ENCODE data around the gene TARBP2. TPM values are rescaled to one million over a fixed set of nuclear protein-coding genes. Genes with fewer than 3 reads are reported as not detected.

TARBP2 gene
- total RNA-seq, 1 experiment from 2014 or later: 74.0 TPM

DNA sequence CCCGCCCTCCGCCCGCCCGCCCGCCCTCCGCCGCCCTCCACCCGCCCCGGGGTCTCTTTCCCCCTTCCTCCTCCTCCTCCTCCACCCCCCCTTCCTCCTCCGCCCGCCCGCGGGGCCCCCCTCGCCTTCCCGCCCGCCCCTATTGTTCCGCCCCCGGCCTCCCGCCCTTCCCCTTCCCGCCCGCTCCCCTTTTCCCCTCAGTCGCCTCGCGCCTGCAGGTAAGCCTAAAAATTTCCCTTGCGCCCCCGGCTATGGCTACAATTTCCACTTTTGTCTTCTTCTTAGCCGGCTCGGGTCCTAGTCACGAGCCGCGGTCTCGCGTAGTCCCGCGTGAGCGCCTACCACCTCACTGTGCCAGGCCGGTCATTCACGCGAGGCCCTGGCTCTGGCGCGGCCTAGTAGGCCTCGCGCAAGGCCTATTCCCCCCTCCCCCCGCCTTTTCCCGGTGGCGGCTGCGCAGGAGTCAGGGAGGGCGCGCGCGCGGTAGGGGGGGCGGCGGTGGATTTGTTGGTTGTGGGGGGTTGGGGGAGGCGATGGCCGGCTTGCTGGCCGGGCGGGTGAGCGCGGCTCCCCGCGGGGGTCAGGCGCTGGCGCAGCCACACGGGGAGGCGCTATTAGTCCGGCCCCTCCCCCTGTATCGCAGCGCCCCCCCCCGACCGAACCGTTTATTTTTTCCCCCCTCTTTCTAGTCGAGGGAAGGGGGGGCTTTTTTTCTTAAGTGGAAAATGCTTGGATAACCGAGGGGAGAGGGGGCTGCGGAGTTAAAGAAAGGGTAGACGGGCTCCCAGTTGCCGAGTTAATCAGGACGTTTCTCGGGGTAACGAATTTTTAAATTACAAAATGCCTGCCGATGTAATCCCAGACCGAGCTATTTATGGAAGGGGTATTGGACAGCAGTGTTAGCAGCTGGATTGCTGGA is 48.7 kb upstream of the TARBP2 start (continued):
- TF ChIP-seq, protein P1, sequence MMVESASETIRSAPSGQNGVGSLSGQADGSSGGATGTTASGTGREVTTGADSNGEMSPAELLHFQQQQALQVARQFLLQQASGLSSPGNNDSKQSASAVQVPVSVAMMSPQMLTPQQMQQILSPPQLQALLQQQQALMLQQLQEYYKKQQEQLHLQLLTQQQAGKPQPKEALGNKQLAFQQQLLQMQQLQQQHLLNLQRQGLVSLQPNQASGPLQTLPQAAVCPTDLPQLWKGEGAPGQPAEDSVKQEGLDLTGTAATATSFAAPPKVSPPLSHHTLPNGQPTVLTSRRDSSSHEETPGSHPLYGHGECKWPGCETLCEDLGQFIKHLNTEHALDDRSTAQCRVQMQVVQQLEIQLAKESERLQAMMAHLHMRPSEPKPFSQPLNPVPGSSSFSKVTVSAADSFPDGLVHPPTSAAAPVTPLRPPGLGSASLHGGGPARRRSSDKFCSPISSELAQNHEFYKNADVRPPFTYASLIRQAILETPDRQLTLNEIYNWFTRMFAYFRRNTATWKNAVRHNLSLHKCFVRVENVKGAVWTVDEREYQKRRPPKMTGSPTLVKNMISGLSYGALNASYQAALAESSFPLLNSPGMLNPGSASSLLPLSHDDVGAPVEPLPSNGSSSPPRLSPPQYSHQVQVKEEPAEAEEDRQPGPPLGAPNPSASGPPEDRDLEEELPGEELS (CRISPR knock-in tag; IDR thresholded peaks at IDR 0.05): peak; percentile 89
- TF ChIP-seq TEAD4 (CRISPR knock-in tag; IDR thresholded peaks at IDR 0.05): 0 out of 2 replicates have a peak, but pooled peaks have one; percentile 44
- TF ChIP-seq, protein P2, sequence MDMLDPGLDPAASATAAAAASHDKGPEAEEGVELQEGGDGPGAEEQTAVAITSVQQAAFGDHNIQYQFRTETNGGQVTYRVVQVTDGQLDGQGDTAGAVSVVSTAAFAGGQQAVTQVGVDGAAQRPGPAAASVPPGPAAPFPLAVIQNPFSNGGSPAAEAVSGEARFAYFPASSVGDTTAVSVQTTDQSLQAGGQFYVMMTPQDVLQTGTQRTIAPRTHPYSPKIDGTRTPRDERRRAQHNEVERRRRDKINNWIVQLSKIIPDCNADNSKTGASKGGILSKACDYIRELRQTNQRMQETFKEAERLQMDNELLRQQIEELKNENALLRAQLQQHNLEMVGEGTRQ (CRISPR knock-in tag; IDR thresholded peaks at IDR 0.05): no peak
- 0 out of 2 replicates have a peak, but pooled peaks have one; percentile 66 for TF ChIP-seq KAT7 (CRISPR knock-in tag; IDR thresholded peaks at IDR 0.05; ENCODE audit: borderline replicate concordance)
- TF ChIP-seq, protein P3, sequence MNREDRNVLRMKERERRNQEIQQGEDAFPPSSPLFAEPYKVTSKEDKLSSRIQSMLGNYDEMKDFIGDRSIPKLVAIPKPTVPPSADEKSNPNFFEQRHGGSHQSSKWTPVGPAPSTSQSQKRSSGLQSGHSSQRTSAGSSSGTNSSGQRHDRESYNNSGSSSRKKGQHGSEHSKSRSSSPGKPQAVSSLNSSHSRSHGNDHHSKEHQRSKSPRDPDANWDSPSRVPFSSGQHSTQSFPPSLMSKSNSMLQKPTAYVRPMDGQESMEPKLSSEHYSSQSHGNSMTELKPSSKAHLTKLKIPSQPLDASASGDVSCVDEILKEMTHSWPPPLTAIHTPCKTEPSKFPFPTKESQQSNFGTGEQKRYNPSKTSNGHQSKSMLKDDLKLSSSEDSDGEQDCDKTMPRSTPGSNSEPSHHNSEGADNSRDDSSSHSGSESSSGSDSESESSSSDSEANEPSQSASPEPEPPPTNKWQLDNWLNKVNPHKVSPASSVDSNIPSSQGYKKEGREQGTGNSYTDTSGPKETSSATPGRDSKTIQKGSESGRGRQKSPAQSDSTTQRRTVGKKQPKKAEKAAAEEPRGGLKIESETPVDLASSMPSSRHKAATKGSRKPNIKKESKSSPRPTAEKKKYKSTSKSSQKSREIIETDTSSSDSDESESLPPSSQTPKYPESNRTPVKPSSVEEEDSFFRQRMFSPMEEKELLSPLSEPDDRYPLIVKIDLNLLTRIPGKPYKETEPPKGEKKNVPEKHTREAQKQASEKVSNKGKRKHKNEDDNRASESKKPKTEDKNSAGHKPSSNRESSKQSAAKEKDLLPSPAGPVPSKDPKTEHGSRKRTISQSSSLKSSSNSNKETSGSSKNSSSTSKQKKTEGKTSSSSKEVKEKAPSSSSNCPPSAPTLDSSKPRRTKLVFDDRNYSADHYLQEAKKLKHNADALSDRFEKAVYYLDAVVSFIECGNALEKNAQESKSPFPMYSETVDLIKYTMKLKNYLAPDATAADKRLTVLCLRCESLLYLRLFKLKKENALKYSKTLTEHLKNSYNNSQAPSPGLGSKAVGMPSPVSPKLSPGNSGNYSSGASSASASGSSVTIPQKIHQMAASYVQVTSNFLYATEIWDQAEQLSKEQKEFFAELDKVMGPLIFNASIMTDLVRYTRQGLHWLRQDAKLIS (CRISPR knock-in tag; IDR thresholded peaks at IDR 0.05; ENCODE audit: borderline replicate concordance): no peak
- 0 out of 2 replicates have a peak, but pooled peaks have one; percentile 23 for TF ChIP-seq SMAD4 (CRISPR knock-in tag; IDR thresholded peaks at IDR 0.05)
- TF ChIP-seq, protein P4, sequence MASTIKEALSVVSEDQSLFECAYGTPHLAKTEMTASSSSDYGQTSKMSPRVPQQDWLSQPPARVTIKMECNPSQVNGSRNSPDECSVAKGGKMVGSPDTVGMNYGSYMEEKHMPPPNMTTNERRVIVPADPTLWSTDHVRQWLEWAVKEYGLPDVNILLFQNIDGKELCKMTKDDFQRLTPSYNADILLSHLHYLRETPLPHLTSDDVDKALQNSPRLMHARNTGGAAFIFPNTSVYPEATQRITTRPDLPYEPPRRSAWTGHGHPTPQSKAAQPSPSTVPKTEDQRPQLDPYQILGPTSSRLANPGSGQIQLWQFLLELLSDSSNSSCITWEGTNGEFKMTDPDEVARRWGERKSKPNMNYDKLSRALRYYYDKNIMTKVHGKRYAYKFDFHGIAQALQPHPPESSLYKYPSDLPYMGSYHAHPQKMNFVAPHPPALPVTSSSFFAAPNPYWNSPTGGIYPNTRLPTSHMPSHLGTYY (CRISPR knock-in tag; IDR thresholded peaks at IDR 0.05): 0 out of 2 replicates have a peak, but pooled peaks have one; percentile 25
- peak; percentile 68 for TF ChIP-seq GABPB1 (CRISPR knock-in tag; IDR thresholded peaks at IDR 0.05)
- TF ChIP-seq FOXP1 (CRISPR knock-in tag; IDR thresholded peaks at IDR 0.05; ENCODE audit: borderline replicate concordance): peak; percentile 60; the same call in 1 of the 2 replicates
- TF ChIP-seq, protein P5, sequence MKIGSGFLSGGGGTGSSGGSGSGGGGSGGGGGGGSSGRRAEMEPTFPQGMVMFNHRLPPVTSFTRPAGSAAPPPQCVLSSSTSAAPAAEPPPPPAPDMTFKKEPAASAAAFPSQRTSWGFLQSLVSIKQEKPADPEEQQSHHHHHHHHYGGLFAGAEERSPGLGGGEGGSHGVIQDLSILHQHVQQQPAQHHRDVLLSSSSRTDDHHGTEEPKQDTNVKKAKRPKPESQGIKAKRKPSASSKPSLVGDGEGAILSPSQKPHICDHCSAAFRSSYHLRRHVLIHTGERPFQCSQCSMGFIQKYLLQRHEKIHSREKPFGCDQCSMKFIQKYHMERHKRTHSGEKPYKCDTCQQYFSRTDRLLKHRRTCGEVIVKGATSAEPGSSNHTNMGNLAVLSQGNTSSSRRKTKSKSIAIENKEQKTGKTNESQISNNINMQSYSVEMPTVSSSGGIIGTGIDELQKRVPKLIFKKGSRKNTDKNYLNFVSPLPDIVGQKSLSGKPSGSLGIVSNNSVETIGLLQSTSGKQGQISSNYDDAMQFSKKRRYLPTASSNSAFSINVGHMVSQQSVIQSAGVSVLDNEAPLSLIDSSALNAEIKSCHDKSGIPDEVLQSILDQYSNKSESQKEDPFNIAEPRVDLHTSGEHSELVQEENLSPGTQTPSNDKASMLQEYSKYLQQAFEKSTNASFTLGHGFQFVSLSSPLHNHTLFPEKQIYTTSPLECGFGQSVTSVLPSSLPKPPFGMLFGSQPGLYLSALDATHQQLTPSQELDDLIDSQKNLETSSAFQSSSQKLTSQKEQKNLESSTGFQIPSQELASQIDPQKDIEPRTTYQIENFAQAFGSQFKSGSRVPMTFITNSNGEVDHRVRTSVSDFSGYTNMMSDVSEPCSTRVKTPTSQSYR (CRISPR knock-in tag; IDR thresholded peaks at IDR 0.05): peak; percentile 79
- TF ChIP-seq RORB (CRISPR knock-in tag; IDR thresholded peaks at IDR 0.05): no peak
- no peak for TF ChIP-seq ZNF317 (CRISPR knock-in tag; IDR thresholded peaks at IDR 0.05; ENCODE audit: borderline replicate concordance, low read depth)
- peak; percentile 81; the same call in 1 of the 2 replicates for TF ChIP-seq ZNF219 (CRISPR knock-in tag; IDR thresholded peaks at IDR 0.05; ENCODE audit: borderline replicate concordance)
- no peak for TF ChIP-seq ESRRA (CRISPR knock-in tag; IDR thresholded peaks at IDR 0.05; ENCODE audit: borderline replicate concordance)
